Measurements from ENCODE around the gene RIC1.
A peak's percentile ranks its signal among the peaks of the same experiment; 100 is the strongest.
"Not testable (repeated sequence)": the region's sequence is repeated elsewhere in the genome, so short reads cannot be mapped to it uniquely, and the experiment has no call there.

RIC1 gene

GRCh38 chr9:5786370-5787127 lies 157.6 kb downstream of the RIC1 start:
- DNase-seq (ENCODE audit: low spot score): no peak

- DNase-seq (ENCODE audit: low spot score): no peak
These were observed 158.3 kb downstream of the RIC1 start for GRCh38 chr9:5787220-5787619.

GRCh38 chr9:5787759-5788302 lies 158.9 kb downstream of the RIC1 start:
- no peak for DNase-seq (ENCODE audit: low spot score)

- no peak for DNase-seq (ENCODE audit: low spot score)
These were observed 160.6 kb downstream of the RIC1 start for GRCh38 chr9:5789489-5789888.

- DNase-seq (ENCODE audit: low spot score): no peak
These were observed 162.0 kb downstream of the RIC1 start for GRCh38 chr9:5790923-5791322.

- no peak for DNase-seq (ENCODE audit: low spot score)
These were observed 163.0 kb downstream of the RIC1 start for GRCh38 chr9:5791870-5792269.

- no peak for DNase-seq (ENCODE audit: low spot score)
These were observed 164.9 kb downstream of the RIC1 start for GRCh38 chr9:5793812-5794211.

- no peak for DNase-seq (ENCODE audit: low spot score)
These were observed 167.4 kb downstream of the RIC1 start for GRCh38 chr9:5796298-5796697.

GRCh38 chr9:5798581-5798980 lies 169.7 kb downstream of the RIC1 start:
- DNase-seq (ENCODE audit: low spot score): no peak

- peak; percentile 13 for DNase-seq (ENCODE audit: low spot score)
These were observed 170.4 kb downstream of the RIC1 start for GRCh38 chr9:5799314-5799713.

GRCh38 chr9:5800378-5800777 lies 171.5 kb downstream of the RIC1 start:
- DNase-seq (ENCODE audit: low spot score): not testable (repeated sequence)

GRCh38 chr9:5800969-5801738 lies 172.2 kb downstream of the RIC1 start:
- DNase-seq (ENCODE audit: low spot score): peak; percentile 29

GRCh38 chr9:5801739-5802113 lies 172.8 kb downstream of the RIC1 start:
- DNase-seq (ENCODE audit: low spot score): no peak

- DNase-seq (ENCODE audit: low spot score): no peak
These were observed 176.6 kb downstream of the RIC1 start for GRCh38 chr9:5805478-5805877.

GRCh38 chr9:5811751-5812150 lies 182.8 kb downstream of the RIC1 start:
- no peak for DNase-seq (ENCODE audit: low spot score)

GRCh38 chr9:5813824-5814223 lies 184.9 kb downstream of the RIC1 start:
- DNase-seq (ENCODE audit: low spot score): no peak

GRCh38 chr9:5815461-5815860 lies 186.6 kb downstream of the RIC1 start:
- DNase-seq (ENCODE audit: low spot score): no peak

- DNase-seq (ENCODE audit: low spot score): no peak
These were observed 189.0 kb downstream of the RIC1 start for GRCh38 chr9:5817862-5818261.

- no peak for DNase-seq (ENCODE audit: low spot score)
These were observed 189.7 kb downstream of the RIC1 start for GRCh38 chr9:5818424-5819142.

- DNase-seq (ENCODE audit: low spot score): no peak
These were observed 190.3 kb downstream of the RIC1 start for GRCh38 chr9:5819174-5819573.

- no peak for DNase-seq (ENCODE audit: low spot score)
These were observed 191.5 kb downstream of the RIC1 start for GRCh38 chr9:5820425-5820824.

GRCh38 chr9:5825223-5825622 lies 196.3 kb downstream of the RIC1 start:
- no peak for DNase-seq (ENCODE audit: low spot score)

Measured in hematopoietic multipotent progenitor cell treated with erythropoietin and hydrocortisone succinate and interleukin-3 and kit ligand, for 15 days (in vitro differentiated cells).